Measurements from ENCODE around the gene TMEM132E. TPM values are rescaled to one million over a fixed set of nuclear protein-coding genes. Genes with fewer than 3 reads are reported as not detected.

The TMEM132E gene
- total and polyA plus RNA-seq, 2 of the 4 experiments (the other 2 are of a cell fraction), result not detected

DNA sequence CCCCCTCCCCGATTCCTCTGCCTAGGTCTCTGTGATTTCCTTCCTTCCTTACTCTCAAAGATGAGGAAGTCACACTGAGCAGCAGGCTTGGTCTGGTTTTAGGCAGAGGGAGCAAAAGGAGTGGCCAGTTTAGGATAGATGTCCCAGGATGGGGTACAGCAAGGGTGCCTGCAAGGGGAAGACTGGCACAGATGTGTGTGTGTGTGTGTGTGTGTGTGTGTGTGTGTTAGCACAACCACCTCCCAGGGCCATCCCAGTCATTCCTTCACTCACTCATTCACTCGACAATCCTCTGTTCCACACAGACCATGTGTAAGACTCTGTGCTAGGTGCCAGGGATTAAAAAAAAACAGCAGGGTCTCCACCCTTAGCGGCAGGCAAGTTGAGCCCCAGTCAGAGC lies 35.9 kb downstream of the TMEM132E start:
- BruUV-seq (replicated peaks), result no TSS peak
- intact Hi-C loops (cut with micrococcal nuclease) (no loop called here), in situ Hi-C loops (cut with MboI; ENCODE audit: low sequenced_read_pairs) (no loop called here), dilution Hi-C loops (cut with HindIII; ENCODE audit: low sequenced_read_pairs, unreplicated experiment) (no loop called here)
- Histone ChIP-seq H3K4ac (ENCODE audit: low read depth, low read length) (no peak overlapping the region), H2AFZ (replicated peaks; ENCODE audit: low read length, poor library complexity) (no peak overlapping the region), H2BK15ac (ENCODE audit: low read depth, low read length) (no peak overlapping the region), H4K91ac (ENCODE audit: insufficient read depth, low read depth, low read length) (no peak overlapping the region), H2AK5ac (ENCODE audit: low read depth, low read length) (no peak overlapping the region), H3K9ac (ENCODE audit: low read depth, low read length) (no peak overlapping the region), H3K27me3 (ENCODE audit: control insufficient read depth, insufficient read depth, low read length) (peaks cover 1% of the 10 kb centered on the region; the same call in 1 of the 2 replicates), H4K8ac (ENCODE audit: low read depth in 2 of 2, low read length in 2 of 2) (no peak overlapping the region), H2BK5ac (ENCODE audit: low read depth, low read length, poor library complexity, severe bottlenecking) (no peak overlapping the region), H3K14ac (replicated peaks; ENCODE audit: low read depth, low read length) (no peak overlapping the region), H3K23ac (ENCODE audit: low read depth, low read length) (no peak overlapping the region), H2AK9ac (replicated peaks; ENCODE audit: low read depth, low read length, poor library complexity) (no peak overlapping the region), H2BK120ac (ENCODE audit: low read depth, low read length) (no peak overlapping the region), H3K36me3 (ENCODE audit: control insufficient read depth, insufficient read depth, low read length) (no peaks in the 10 kb centered on the region), H3K27ac (ENCODE audit: insufficient read depth, low read length) (no peak overlapping the region), H4K20me1 (ENCODE audit: insufficient read depth, low read length) (no peaks in the 10 kb centered on the region), H3K18ac (ENCODE audit: low read depth, low read length) (no peak overlapping the region), H2BK20ac (ENCODE audit: low read depth, low read length) (no peak overlapping the region), H3K56ac (ENCODE audit: extremely low read depth, insufficient read depth, low read length) (no peak overlapping the region), H3K79me1 (ENCODE audit: low read depth in 1 of 2, low read length in 2 of 2) (no peaks in the 10 kb centered on the region), H3K4me1 (ENCODE audit: control insufficient read depth, insufficient read depth, low read length) (no peaks in the 10 kb centered on the region), H3K9me1 (ENCODE audit: insufficient read depth, low read length) (no peaks in the 10 kb centered on the region), H3K4me3 (ENCODE audit: insufficient read depth, low read depth, low read length) (no peak overlapping the region), H3K4me2 (ENCODE audit: low read depth, low read length) (no peak overlapping the region), H4K5ac (ENCODE audit: low read depth, low read length) (no peak overlapping the region), H3K9me3 (ENCODE audit: control insufficient read depth, insufficient read depth, low read length) (no peaks in the 10 kb centered on the region)
- ChIA-PET POLR2A (ENCODE audit: unreplicated experiment) (no interaction called here), CTCF (no interaction called here)
- ATAC-seq (ENCODE audit: low read depth) (no peak), DNase-seq (no peak)
- TF ChIP-seq RAD21 (IDR thresholded peaks at IDR 0.05; ENCODE audit: low read length) (no peak), NFE2L2 (IDR thresholded peaks at IDR 0.05; ENCODE audit: low read depth, low read length) (no peak), SMC3 (IDR thresholded peaks at IDR 0.05; ENCODE audit: low read depth, low read length) (no peak), MAZ (IDR thresholded peaks at IDR 0.05; ENCODE audit: borderline replicate concordance, low read depth, low read length) (no peak), MXI1 (IDR thresholded peaks at IDR 0.05; ENCODE audit: borderline replicate concordance, low read depth, low read length) (no peak), CHD1 (IDR thresholded peaks at IDR 0.05; ENCODE audit: low read depth, low read length) (no peak), FOS (IDR thresholded peaks at IDR 0.05; ENCODE audit: low read depth, low read length) (no peak), CEBPB (IDR thresholded peaks at IDR 0.05; ENCODE audit: low read depth, low read length) (no peak), POLR2A (IDR thresholded peaks at IDR 0.05; ENCODE audit: low read depth, low read length) (no peak), RCOR1 (IDR thresholded peaks at IDR 0.05; ENCODE audit: insufficient replicate concordance, low read length) (no peak), MAFK (IDR thresholded peaks at IDR 0.05; ENCODE audit: low read depth, low read length) (no peak)
- TF ChIP-seq, protein P1, sequence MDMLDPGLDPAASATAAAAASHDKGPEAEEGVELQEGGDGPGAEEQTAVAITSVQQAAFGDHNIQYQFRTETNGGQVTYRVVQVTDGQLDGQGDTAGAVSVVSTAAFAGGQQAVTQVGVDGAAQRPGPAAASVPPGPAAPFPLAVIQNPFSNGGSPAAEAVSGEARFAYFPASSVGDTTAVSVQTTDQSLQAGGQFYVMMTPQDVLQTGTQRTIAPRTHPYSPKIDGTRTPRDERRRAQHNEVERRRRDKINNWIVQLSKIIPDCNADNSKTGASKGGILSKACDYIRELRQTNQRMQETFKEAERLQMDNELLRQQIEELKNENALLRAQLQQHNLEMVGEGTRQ (IDR thresholded peaks at IDR 0.05; ENCODE audit: low read depth, low read length), result no peak
- TF ChIP-seq, protein P2, sequence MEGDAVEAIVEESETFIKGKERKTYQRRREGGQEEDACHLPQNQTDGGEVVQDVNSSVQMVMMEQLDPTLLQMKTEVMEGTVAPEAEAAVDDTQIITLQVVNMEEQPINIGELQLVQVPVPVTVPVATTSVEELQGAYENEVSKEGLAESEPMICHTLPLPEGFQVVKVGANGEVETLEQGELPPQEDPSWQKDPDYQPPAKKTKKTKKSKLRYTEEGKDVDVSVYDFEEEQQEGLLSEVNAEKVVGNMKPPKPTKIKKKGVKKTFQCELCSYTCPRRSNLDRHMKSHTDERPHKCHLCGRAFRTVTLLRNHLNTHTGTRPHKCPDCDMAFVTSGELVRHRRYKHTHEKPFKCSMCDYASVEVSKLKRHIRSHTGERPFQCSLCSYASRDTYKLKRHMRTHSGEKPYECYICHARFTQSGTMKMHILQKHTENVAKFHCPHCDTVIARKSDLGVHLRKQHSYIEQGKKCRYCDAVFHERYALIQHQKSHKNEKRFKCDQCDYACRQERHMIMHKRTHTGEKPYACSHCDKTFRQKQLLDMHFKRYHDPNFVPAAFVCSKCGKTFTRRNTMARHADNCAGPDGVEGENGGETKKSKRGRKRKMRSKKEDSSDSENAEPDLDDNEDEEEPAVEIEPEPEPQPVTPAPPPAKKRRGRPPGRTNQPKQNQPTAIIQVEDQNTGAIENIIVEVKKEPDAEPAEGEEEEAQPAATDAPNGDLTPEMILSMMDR (conservative IDR thresholded peaks at IDR 0.05; ENCODE audit: low read depth, low read length), result no peak
- no CpG with 5 or more reads among the region's 3 CpGs for WGBS, 2 experiments (ENCODE audit: extremely low coverage in 2 of 2, insufficient read length in 1 of 2)

Measured in IMR-90 (cell line).